CD4-positive, alpha-beta T cell treated with Interleukin-2 at 100 ng/mL for 4 hours (primary cell): ENCODE results near the gene MTF2.

ENCODE experiments used
- DNase-seq: peaks from one replicate; pipeline ENCODE4 v3.0.0-alpha.2; 2020; ENCODE audit warnings: low spot score

The MTF2 gene

DNA sequence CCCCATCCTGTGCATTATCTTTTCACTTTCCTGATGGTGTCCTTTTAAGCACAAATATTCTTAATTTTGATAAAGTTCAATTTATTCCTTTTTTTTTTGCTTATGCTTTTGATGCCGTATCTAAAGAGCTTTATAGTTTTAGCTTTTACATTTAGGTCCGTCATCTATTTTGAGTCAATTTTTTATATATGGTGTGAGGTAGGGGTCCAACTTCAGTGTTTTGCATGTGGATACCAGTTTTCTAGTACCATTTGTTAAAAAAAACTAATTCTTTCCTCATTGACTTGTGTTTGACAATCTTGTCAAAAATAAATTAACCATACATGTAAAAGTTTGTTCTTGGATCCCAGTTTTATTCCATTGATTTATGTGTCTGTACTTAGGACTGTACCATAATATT is 4.9 kb downstream of the MTF2 start:
- DNase-seq, result no peak

- DNase-seq, result no peak
Measured at GRCh38 chr1:93087532-93087931, 8.4 kb downstream of the MTF2 start.

DNA sequence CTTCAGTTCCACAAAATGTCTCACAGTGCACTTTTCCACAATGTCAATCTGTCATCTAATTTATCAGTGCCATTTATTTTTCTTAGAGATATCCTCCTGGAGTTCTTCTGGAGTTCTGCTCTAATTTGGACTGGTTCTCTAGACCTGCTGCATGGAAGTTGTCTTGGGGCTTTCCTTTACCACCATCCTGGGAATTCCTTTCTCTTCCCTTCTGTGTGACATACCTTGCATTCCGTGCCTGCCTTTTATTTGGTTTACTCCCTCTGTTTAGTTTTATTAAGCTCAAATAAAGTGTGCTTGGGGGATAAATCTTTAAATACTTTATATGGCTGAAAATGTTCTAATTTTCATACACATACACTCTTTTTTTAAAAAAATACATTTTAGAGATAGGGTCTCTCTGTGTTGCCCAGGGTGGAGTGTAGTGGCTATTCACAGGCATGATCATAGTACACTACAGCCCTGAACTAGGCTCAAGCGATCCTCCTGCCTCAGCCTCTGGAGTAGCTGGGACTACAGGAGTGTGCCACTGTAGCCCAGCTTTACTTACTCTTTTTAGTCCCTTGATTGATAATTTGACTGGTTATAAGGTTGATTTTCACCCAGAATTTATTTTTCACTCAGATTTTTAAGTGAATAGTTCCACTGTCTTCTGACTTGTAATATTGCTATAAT is 14.4 kb downstream of the MTF2 start:
- no peak for DNase-seq

GRCh38 chr1:93095804-93096585 is 16.9 kb downstream of the MTF2 start:
- DNase-seq, result no peak

DNA sequence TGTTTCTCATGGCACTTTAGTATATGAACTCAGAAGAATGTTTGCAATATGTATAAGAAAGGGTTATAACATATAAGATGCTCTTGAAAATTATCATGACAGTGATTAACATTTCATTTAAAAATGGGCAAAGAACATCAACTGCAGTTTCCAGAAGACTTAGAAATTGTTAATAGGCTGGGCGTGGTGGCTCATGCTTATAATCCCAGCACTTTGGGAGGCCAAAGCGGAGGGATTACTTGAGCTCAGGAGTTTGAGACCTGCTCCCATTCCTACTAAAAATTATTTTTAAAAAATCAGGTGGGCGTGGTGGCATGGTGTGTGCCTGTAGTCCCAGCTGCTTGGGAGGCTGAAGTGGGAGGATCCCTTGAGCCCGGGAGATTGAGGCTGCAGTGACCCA is 23.1 kb downstream of the MTF2 start:
- DNase-seq, result no peak

DNA sequence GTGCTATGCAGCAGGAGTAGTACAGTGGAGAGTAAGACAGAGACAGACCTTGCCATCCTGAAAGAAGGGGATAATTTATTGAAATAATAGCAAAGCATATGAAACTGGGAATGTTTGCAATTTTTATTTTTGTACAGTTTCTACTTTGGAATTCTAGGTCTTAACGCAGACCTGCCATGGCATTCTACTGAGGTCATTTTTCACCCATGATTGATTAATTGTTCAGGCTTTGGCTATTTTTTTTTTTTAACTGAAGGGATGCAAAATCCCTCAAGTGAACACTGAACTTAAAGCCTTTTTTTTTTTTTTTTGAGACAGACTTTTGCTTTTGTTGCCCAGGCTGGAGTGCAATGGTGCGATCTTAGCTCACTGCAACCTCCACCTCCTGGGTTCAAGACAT is 27.1 kb downstream of the MTF2 start:
- DNase-seq, result no peak

GRCh38 chr1:93107395-93107794 is 28.3 kb downstream of the MTF2 start:
- no peak for DNase-seq

DNA sequence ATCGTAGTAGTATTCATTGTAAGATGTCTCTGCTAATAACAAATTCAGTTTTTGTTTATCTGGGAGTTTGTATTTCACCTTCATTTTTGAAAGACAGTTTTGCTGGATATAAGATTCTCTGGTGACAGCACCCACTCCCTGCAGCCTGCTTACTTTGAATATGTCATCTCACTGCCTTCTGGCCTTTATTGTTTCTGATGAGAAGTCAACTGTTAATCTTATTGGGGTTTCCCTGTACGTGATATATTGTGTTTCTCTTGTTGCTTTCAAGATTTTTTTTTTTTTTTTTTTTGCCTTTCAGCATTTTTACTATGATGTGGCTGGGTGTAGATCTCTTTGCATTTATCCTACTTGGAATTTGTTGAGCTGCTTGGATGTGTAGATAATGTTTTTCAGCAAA is 29.3 kb downstream of the MTF2 start:
- DNase-seq, result no peak

DNA sequence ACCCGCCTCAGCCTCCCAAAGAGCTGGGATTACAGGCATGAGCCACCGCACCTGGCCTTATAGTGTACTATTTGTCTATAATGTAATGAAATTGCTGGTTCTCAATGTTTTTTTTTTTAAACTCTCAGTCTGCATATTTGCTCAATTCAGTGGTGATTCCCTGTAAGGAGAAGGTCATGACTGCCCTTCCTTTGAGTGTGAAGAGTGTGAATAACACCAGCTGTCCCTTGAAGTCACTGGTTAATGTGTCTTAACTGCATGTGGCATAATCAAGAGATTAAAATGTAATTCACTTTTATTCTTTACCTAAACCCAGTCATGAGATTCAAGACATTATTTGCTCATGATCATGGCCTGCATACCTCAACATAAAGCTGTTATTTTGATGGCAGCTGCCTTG is 30.5 kb downstream of the MTF2 start:
- no peak for DNase-seq

GRCh38 chr1:93111065-93111464 is 32.0 kb downstream of the MTF2 start:
- DNase-seq, result no peak

- DNase-seq, result no peak
Measured at GRCh38 chr1:93111561-93111960, 32.5 kb downstream of the MTF2 start.

DNA sequence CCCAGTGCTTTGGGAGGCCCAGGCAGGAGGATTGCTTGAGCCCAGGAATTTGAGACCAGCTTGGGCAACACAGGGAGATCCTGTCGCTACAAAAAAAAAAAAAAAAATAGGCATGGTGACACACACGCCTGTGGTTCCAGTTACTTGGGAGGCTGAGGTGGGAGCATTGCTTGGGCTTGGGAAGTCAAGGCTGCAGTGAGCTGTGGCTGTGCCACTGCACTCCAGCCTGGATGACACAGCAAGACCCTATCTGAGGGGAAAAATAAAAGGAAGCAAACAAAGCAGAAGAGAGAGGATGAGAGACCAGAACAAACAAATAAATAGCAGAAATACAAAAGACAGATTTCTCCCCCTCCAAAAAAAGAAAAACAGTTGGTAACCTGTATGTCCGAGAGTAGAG is 34.0 kb downstream of the MTF2 start:
- no peak for DNase-seq

- no peak for DNase-seq
Measured at GRCh38 chr1:93114391-93114790, 35.3 kb downstream of the MTF2 start.

DNA sequence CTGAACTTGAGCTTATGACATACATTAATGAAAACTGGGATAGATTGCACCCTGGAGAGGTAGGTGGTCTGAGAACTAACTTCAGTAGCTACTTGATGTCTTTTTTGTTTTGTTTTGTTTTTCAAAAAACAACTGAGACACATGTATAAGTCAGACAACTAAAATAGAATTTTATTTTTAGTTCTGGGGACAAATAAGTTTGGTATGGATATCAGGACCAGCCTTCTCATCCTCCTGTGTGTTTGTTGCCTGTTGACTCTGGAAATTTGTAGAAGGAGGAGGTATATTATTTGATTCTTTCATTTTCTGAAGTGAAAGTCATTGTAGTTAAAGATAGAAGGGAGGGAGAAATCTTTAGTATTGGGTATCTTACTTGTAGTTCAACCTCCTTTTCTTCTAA is 41.5 kb downstream of the MTF2 start:
- DNase-seq, result no peak

GRCh38 chr1:93123201-93123783 is 44.2 kb downstream of the MTF2 start:
- no peak for DNase-seq

- DNase-seq, result no peak
Measured at GRCh38 chr1:93124556-93125355, 45.7 kb downstream of the MTF2 start.

DNA sequence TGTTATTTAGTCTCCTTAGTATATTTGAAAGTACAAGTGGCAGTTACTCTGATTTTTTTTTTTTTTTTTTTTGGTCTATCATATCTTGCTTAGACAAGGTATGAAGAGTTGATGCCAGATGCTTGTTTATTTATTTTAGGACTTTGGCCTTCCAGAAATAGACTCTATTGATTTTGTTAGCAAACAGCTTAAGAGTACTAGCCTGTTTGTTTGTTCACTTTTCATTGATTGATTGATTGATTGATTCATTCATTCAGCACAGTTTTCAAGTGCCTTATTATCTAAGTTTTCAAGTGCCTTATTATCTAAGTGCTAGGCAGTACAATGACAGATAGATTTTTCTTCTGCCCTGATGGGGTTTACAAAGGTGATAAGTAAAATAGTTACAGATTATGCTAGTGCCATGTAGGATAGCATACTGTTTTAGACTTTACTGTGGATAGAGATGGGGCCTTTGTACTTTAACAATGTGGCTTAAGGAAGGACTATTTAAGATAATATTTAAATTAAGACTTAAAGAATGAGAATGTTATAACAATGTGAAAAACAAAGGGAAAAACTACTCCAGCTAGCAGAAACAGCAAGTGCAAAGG is 50.5 kb downstream of the MTF2 start:
- no peak for DNase-seq

DNA sequence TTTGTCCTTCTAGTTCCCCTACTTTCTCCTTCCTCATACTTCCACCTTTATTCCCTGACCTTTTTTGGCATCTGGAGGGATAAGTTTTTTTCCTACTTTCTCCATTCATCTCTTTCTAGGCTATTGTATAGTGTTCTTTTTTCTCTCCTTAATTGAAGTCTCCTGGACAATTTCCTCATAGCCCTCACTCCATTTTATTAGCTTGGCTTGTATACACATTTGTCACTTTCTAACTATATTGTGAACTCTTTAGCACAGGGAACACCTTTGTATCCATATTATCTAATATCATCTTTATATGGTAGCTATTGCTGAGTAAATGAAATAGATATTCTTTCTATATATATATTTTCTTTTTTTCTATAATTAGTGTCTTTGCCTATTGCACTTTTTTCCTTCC is 53.6 kb downstream of the MTF2 start:
- no peak for DNase-seq

- no peak for DNase-seq
Measured at GRCh38 chr1:93136445-93136844, 57.4 kb downstream of the MTF2 start.

DNA sequence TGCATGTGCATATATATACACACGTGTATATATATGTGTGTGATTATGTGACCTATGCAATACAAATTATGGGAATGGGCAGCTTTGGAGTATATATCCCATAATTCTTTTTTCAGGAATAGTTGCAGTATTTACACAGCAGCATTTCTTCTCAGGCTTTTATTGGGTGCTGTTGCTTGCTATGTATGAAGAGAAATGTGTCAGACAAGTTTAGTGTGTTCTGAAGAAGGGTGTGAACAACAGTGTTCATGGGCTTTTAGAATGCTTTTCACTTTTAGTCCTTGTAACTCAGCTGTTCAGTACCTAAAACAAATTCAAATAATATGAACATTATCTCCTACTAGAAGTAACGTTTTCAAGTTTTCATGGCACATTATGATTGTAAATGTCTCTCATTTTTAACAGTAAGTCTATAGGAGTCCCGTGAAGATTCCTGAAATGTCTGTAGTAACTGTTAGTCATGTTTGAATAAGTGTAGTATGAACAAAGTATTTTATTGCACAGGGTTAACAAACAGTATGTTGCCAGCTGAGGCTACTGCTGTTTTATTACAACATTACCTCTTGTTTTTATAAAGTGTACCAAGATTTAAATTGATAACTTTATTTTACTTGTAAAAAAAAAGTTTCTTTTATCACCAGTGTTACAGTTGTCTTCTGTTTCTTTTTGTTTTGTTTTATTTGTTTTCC is 58.7 kb downstream of the MTF2 start:
- DNase-seq, result no peak

GRCh38 chr1:93140106-93140505 is 61.0 kb downstream of the MTF2 start:
- no peak for DNase-seq

GRCh38 chr1:93142161-93142560 is 63.1 kb downstream of the MTF2 start:
- DNase-seq, result no peak
